ENCODE results near the gene HOXB8. TPM values are rescaled to one million over a fixed set of nuclear protein-coding genes. Genes with fewer than 3 reads are reported as not detected.

HOXB8 gene
- polyA plus RNA-seq, 2 donors = not detected

GRCh38 chr17:48563867-48564187, 51.3 kb downstream of the HOXB8 start:
- Histone ChIP-seq H3K27me3 (ENCODE audit: control insufficient read depth in 1 of 2, insufficient read depth in 2 of 2, low read length in 2 of 2) (no peaks in the 10 kb centered on the region), H3K4me3 (ENCODE audit: low read depth in 1 of 2, low read length in 2 of 2) (peak overlapping the region; percentile 28 to 54), H3K9me3 (ENCODE audit: control insufficient read depth in 2 of 2, insufficient read depth in 1 of 2, low read depth in 1 of 2, low read length in 1 of 2) (no peaks in the 10 kb centered on the region), H3K4me1 (ENCODE audit: control insufficient read depth in 2 of 2, insufficient read depth in 2 of 2, low read length in 1 of 2) (peaks cover 11 to 12% of the 10 kb centered on the region in 2 donors), H3K27ac (ENCODE audit: low read depth in 2 of 2, low read length in 1 of 2) (peak overlapping the region; percentile 75 to 86), H3K36me3 (ENCODE audit: control insufficient read depth in 2 of 2, insufficient read depth in 2 of 2, low read length in 1 of 2) (no peaks in the 10 kb centered on the region)
- 28 to 31% methylated on average over 10 of the region's 10 CpGs for WGBS, 2 donors

GRCh38 chr17:48563385-48563838, 51.7 kb downstream of the HOXB8 start:
- Histone ChIP-seq H3K27ac (ENCODE audit: low read depth in 2 of 2, low read length in 1 of 2) (peak overlapping the region; percentile 75 to 86), H3K9me3 (ENCODE audit: control insufficient read depth in 2 of 2, insufficient read depth in 1 of 2, low read depth in 1 of 2, low read length in 1 of 2) (no peaks in the 10 kb centered on the region), H3K36me3 (ENCODE audit: control insufficient read depth in 2 of 2, insufficient read depth in 2 of 2, low read length in 1 of 2) (no peaks in the 10 kb centered on the region), H3K4me3 (ENCODE audit: low read depth in 1 of 2, low read length in 2 of 2) (peak overlapping the region; percentile 28 to 54), H3K4me1 (ENCODE audit: control insufficient read depth in 2 of 2, insufficient read depth in 2 of 2, low read length in 1 of 2) (peaks cover 11 to 12% of the 10 kb centered on the region in 2 donors), H3K27me3 (ENCODE audit: control insufficient read depth in 1 of 2, insufficient read depth in 2 of 2, low read length in 2 of 2) (no peaks in the 10 kb centered on the region)
- WGBS, 2 donors = 47 to 54% methylated on average over 6 of the region's 6 CpGs

GRCh38 chr17:48562934-48563333, 52.2 kb downstream of the HOXB8 start:
- Histone ChIP-seq H3K27ac (ENCODE audit: low read depth in 2 of 2, low read length in 1 of 2) (peak overlapping the region; percentile 34 to 75), H3K36me3 (ENCODE audit: control insufficient read depth in 2 of 2, insufficient read depth in 2 of 2, low read length in 1 of 2) (no peaks in the 10 kb centered on the region), H3K4me3 (ENCODE audit: low read depth in 1 of 2, low read length in 2 of 2) (peak overlapping the region in 1 of 2 donors; percentile 54), H3K4me1 (ENCODE audit: control insufficient read depth in 2 of 2, insufficient read depth in 2 of 2, low read length in 1 of 2) (peaks cover 11 to 12% of the 10 kb centered on the region in 2 donors), H3K9me3 (ENCODE audit: control insufficient read depth in 2 of 2, insufficient read depth in 1 of 2, low read depth in 1 of 2, low read length in 1 of 2) (no peaks in the 10 kb centered on the region), H3K27me3 (ENCODE audit: control insufficient read depth in 1 of 2, insufficient read depth in 2 of 2, low read length in 2 of 2) (no peaks in the 10 kb centered on the region)
- 46 to 68% methylated on average over 5 of the region's 5 CpGs for WGBS, 2 donors

Other genes with a start within 250 kb of the HOXB8 start
- gene SKAP1, start 185.1 kb downstream of the HOXB8 start, polyA plus RNA-seq = 1 to 10 TPM; 1.1 to 2.6 TPM
- gene HOXB1, start 84.3 kb downstream of the HOXB8 start, polyA plus RNA-seq = 1 to 10 TPM in 1 of 2 donors, under 1 TPM in 1; 0.29 to 1.0 TPM
- 10 to 100 TPM; 11.3 to 18.9 TPM for gene HOXB2, start 70.2 kb downstream of the HOXB8 start, polyA plus RNA-seq
- 1 to 10 TPM; 1.8 to 4.2 TPM for gene HOXB4, start 36.9 kb downstream of the HOXB8 start, polyA plus RNA-seq
- 10 to 100 TPM in 1 of 2 donors, 1 to 10 TPM in 1; 6.3 to 12.7 TPM for gene HOXB3, start 25.1 kb downstream of the HOXB8 start, polyA plus RNA-seq
- under 1 TPM; 0.09 to 0.10 TPM for gene HOXB5, start 21.5 kb downstream of the HOXB8 start, polyA plus RNA-seq
- gene HOXB6, start 10.3 kb downstream of the HOXB8 start, polyA plus RNA-seq = under 1 TPM; 0.29 to 0.31 TPM
- gene HOXB7, start 4.3 kb downstream of the HOXB8 start, polyA plus RNA-seq = under 1 TPM; 0.27 to 0.39 TPM
- gene HOXB9, start 11.1 kb upstream of the HOXB8 start, polyA plus RNA-seq = under 1 TPM in 1 of 2 donors, not detected in 1; 0.02 TPM
- gene PRAC1, start 107.2 kb upstream of the HOXB8 start, polyA plus RNA-seq = under 1 TPM in 1 of 2 donors, not detected in 1; 0.63 TPM
- under 1 TPM in 1 of 2 donors, not detected in 1; 0.41 TPM for gene PRAC2, start 107.9 kb upstream of the HOXB8 start, polyA plus RNA-seq
- under 1 TPM; 0.01 to 0.04 TPM for gene HOXB13, start 113.5 kb upstream of the HOXB8 start, polyA plus RNA-seq
- under 1 TPM; 0.02 to 0.05 TPM for gene TTLL6, start 201.9 kb upstream of the HOXB8 start, polyA plus RNA-seq
- gene CALCOCO2, start 215.7 kb upstream of the HOXB8 start, polyA plus RNA-seq = 10 to 100 TPM; 38.8 to 57.5 TPM